Pancreas (tissue), 10 donors: ENCODE data around the gene PTPRR. TPM values are rescaled to one million over a fixed set of nuclear protein-coding genes. Genes with fewer than 3 reads are reported as not detected.

Experiments
- ATAC-seq, 4 donors: fragments of 200-7000 bp; cut with Tn5 transposase; one replicate each; pipeline versions ENCODE4 v1.8.0 to v1.9.1; 2020; ENCODE audit warnings: mild to moderate bottlenecking in 4 of 4, moderate library complexity in 4 of 4
- DNase-seq, 6 donors: peaks; one replicate each; pipeline ENCODE4 v3.0.0-alpha.2; 2020
- FAIRE-seq: peaks from 2 replicates; lab custom pipeline; 2012; peaks lifted over from hg19 to GRCh38; lab: Jason Lieb, UNC
- H3K27ac ChIP-seq, 4 donors: fragments of 200-600 bp; sonication (generic); 1 replicate in 3 of 4; 2 replicates in 1 of 4; pipeline versions ENCODE4 v1.5.0 to v1.8.0; 2020
- H3K27me3 ChIP-seq, 4 donors: fragments of 200-600 bp; one replicate each; pipeline ENCODE4 v1.8.0; 2021
- H3K36me3 ChIP-seq, 3 donors: fragments of 200-600 bp; sonication (generic) in 1 of 3; one replicate each; pipeline versions ENCODE4 v1.5.0 to v1.8.0; 2020 to 2021
- H3K4me1 ChIP-seq, 3 donors: fragments of 200-600 bp; one replicate each; pipeline ENCODE4 v1.8.0; 2021
- H3K4me3 ChIP-seq, 4 donors: fragments of 200-600 bp; sonication (generic) in 2 of 4; one replicate each; pipeline versions ENCODE4 v1.5.0 to v1.8.0; 2020 to 2021
- H3K9me3 ChIP-seq, 4 donors: fragments of 200-600 bp; one replicate each; pipeline ENCODE4 v1.8.0; 2021
- CTCF ChIP-seq, 4 donors: fragments of 200-600 bp; sonication (generic) in 3 of 4; IDR thresholded peaks; one replicate each; pipeline versions ENCODE4 v1.5.0 to v1.8.0; 2021; ENCODE audit warnings: antibody characterized with exemption in 4 of 4
- WGBS, 2 donors: extraction: QIAGEN DNeasy Blood & Tissue Kit; methylation state at CpG; one replicate each; pipeline ENCODE4 v1.1.7; 2013; 5-methylcytosine and 5-hydroxymethylcytosine counted together
- intact Hi-C, 3 donors: fragments of 100-400 bp; cut with DNase I; formaldehyde crosslinking; loops; one replicate each; pipeline versions ENCODE4 v1.11.1 to v1.14.2; 2022
- polyA plus RNA-seq, 2 donors: library from polyadenylated mRNA; stranded (reverse); fragments of 200-250 nt; gene quantifications; one replicate each; pipeline ENCODE4 v1.2.3, GENCODE V29; 2013
- total RNA-seq, 6 donors: library from RNA; stranded (reverse); fragmentation: NEBNext Ultra II Directional in 4 of 6; extraction: Animal tissue kit (Norgen Biotek cat#: 25700) in 4 of 6; gene quantifications; one replicate each; pipeline versions ENCODE4 v1.2.1 to v1.2.4, GENCODE V29; 2021 to 2023
- donor health status: healthy with polysubstance abuse.
- donor health status: DM: no; HTN: no; CAD: no; lungs with moderate emphysema.
- donor health status: DM: no; HTN: no; CAD: no.
- donor health status: control.
- donor health status: control.
- donor health status: Bipolar disorder and iron deficiency.
- donor health status: DM: yes; HTN: yes; CAD: no.
- donor health status: DM: no; HTN: no; CAD: no.
- donor health status: DM: no; HTN: no; CAD: no.
- donor health status: DM: yes; HTN: yes; CAD: no.

Gene PTPRR
- total and polyA plus RNA-seq, 8 donors: 0.14 to 0.72 (median 0.23) TPM; not detected in 3

GRCh38 chr12:70963081-70963660 is 42.6 kb upstream of the PTPRR start:
- ATAC-seq: no peak

GRCh38 chr12:70962226-70962794 is 41.8 kb upstream of the PTPRR start:
- TF ChIP-seq CTCF (IDR thresholded peaks at IDR 0.05): no peak
- peaks cover 0 to 3% (median 0%) of the 10 kb centered on the region in 3 donors for H3K4me1 ChIP-seq
- intact Hi-C loops: no loop called here
- 55 to 76% methylated on average over 2 of the region's 2 CpGs for WGBS, 2 donors
- FAIRE-seq (no peak), ATAC-seq (no peak), DNase-seq (no peak)
- no peaks in the 10 kb centered on the region for H3K9me3 ChIP-seq
- no peaks in the 10 kb centered on the region for H3K27me3 ChIP-seq
- no peak overlapping the region for H3K27ac ChIP-seq
- H3K36me3 ChIP-seq: no peaks in the 10 kb centered on the region
- no peak overlapping the region for H3K4me3 ChIP-seq

More at GRCh38 chr12:70963081-70963660, 42.6 kb upstream of the PTPRR start:
- WGBS, 2 donors: 52 to 60% methylated on average over 3 of the region's 3 CpGs
- no peak overlapping the region for H3K4me3 ChIP-seq
- no peaks in the 10 kb centered on the region for H3K27me3 ChIP-seq
- peaks cover 0 to 3% (median 0%) of the 10 kb centered on the region in 3 donors for H3K4me1 ChIP-seq
- DNase-seq (no peak), FAIRE-seq (no peak)
- H3K9me3 ChIP-seq: no peaks in the 10 kb centered on the region
- H3K27ac ChIP-seq: no peak overlapping the region
- TF ChIP-seq CTCF (IDR thresholded peaks at IDR 0.05): no peak
- no peaks in the 10 kb centered on the region for H3K36me3 ChIP-seq
- intact Hi-C loops: no loop called here

GRCh38 chr12:70960484-70960883 is 39.9 kb upstream of the PTPRR start:
- H3K27me3 ChIP-seq: no peaks in the 10 kb centered on the region
- H3K9me3 ChIP-seq: no peaks in the 10 kb centered on the region
- H3K36me3 ChIP-seq: no peaks in the 10 kb centered on the region
- ATAC-seq (no peak), DNase-seq (no peak), FAIRE-seq (no peak)
- no peak for TF ChIP-seq CTCF (IDR thresholded peaks at IDR 0.05)
- peaks cover 0 to under 1% (median 0%) of the 10 kb centered on the region in 3 donors for H3K4me1 ChIP-seq
- WGBS, 2 donors: 47 to 59% methylated on average over 1 of the region's 1 CpG
- no peak overlapping the region for H3K27ac ChIP-seq
- intact Hi-C loops: no loop called here
- no peak overlapping the region for H3K4me3 ChIP-seq

GRCh38 chr12:70955415-70955814 is 34.9 kb upstream of the PTPRR start:
- H3K36me3 ChIP-seq: no peaks in the 10 kb centered on the region
- no peak overlapping the region for H3K27ac ChIP-seq
- WGBS, 2 donors: 89 to 98% methylated on average over 1 of the region's 1 CpG
- DNase-seq: no peak
- intact Hi-C loops: no loop called here
- FAIRE-seq: no peak
- no peaks in the 10 kb centered on the region for H3K9me3 ChIP-seq
- TF ChIP-seq CTCF (IDR thresholded peaks at IDR 0.05): no peak
- no peaks in the 10 kb centered on the region for H3K4me1 ChIP-seq
- no peak for ATAC-seq
- no peaks in the 10 kb centered on the region for H3K27me3 ChIP-seq
- H3K4me3 ChIP-seq: no peak overlapping the region

GRCh38 chr12:70950451-70950850 is 29.9 kb upstream of the PTPRR start:
- no peak for ATAC-seq
- Histone ChIP-seq H3K4me1 (no peaks in the 10 kb centered on the region), H3K27ac (no peak overlapping the region), H3K27me3 (no peaks in the 10 kb centered on the region), H3K4me3 (no peak overlapping the region), H3K36me3 (no peaks in the 10 kb centered on the region), H3K9me3 (no peaks in the 10 kb centered on the region)
- no peak for DNase-seq
- TF ChIP-seq CTCF (IDR thresholded peaks at IDR 0.05): no peak
- WGBS, 2 donors: 57 to 67% methylated on average over 2 of the region's 2 CpGs
- no peak for FAIRE-seq
- intact Hi-C loops: no loop called here
